HepG2 (cell line): Measurements from ENCODE around the gene RNU5B-1. TPM values are rescaled to one million over a fixed set of nuclear protein-coding genes. Genes with fewer than 3 reads are reported as not detected.

Source experiments
- ATAC-seq: fragments of 200-7000 bp; cut with Tn5 transposase; 3 replicates; pipeline ENCODE4 v1.9.1; 2020; ENCODE audit warnings: mild to moderate bottlenecking, moderate library complexity
- BruUV-seq: library from RNA; stranded (reverse); fragments of 400-500 nt; replicated peaks from 2 replicates; lab custom pipeline; 2021; lab: Mats Ljungman, UMichigan
- CTCF ChIA-PET: fragments of 300-600 bp; formaldehyde crosslinking; extraction: SDS; loops from one replicate; lab custom pipeline; 2021; ENCODE audit warnings: low total read pairs, inconsistent platforms, low intra/inter-chr PET ratio; lab: Yijun Ruan, JAX
- POLR2A ChIA-PET: fragments of 350-600 bp; sonication (Branson Sonifier 250); formaldehyde crosslinking; loops from one replicate; lab custom pipeline; 2020; ENCODE audit warnings: antibody characterized with exemption, inconsistent platforms; lab: Yijun Ruan, JAX
- DNase-seq: peaks from one replicate; pipeline ENCODE4 v3.0.0-alpha.2; 2015; ENCODE audit warnings: low spot score
- FAIRE-seq: peaks from 3 replicates; lab custom pipeline; 2011; peaks lifted over from hg19 to GRCh38; lab: Jason Lieb, UNC
- H2AFZ ChIP-seq: one replicate; pipeline ENCODE4 v1.6.1; 2011; ENCODE audit warnings: low read length, inconsistent platforms
- H3K27ac ChIP-seq: fragments of 300-600 bp; 3 replicates; pipeline ENCODE4 v1.8.0; 2011; ENCODE audit warnings: mixed run types, mild to moderate bottlenecking, mixed read lengths, low read length, inconsistent platforms; ENCODE audit not compliant: insufficient read depth; ENCODE audit errors: extremely low read length
- H3K27me3 ChIP-seq, 2 experiments: fragments of 200-600 bp in 1 of 2; 2 replicates in 1 of 2; 3 replicates in 1 of 2; pipeline versions ENCODE4 v1.6.0 to v1.8.0; 2011; ENCODE audit warnings: low read length in 2 of 2, mild to moderate bottlenecking in 2 of 2, moderate library complexity in 2 of 2, inconsistent platforms in 1 of 2; ENCODE audit not compliant: insufficient read depth in 2 of 2, control insufficient read depth in 1 of 2
- H3K36me3 ChIP-seq, 2 experiments: fragments of 200-600 bp in 1 of 2; replicated peaks in 1 of 2; 2 replicates in 1 of 2; 3 replicates in 1 of 2; pipeline versions ENCODE4 v1.5.1 to v1.8.0; 2011; ENCODE audit warnings: low read length in 2 of 2, inconsistent platforms in 1 of 2; ENCODE audit not compliant: insufficient read depth in 2 of 2, control insufficient read depth in 1 of 2
- H3K4me1 ChIP-seq: 2 replicates; pipeline ENCODE4 v1.5.1; 2012; ENCODE audit warnings: low read length, inconsistent platforms; ENCODE audit not compliant: insufficient read depth
- H3K4me2 ChIP-seq: 2 replicates; pipeline ENCODE4 v1.6.0; 2011; ENCODE audit warnings: low read depth, low read length, inconsistent platforms
- H3K4me3 ChIP-seq, 3 experiments: fragments of 200-600 bp in 1 of 3; sonication (generic), shearing (Covaris generic) in 1 of 3; replicated peaks in 1 of 3; 2 replicates each; pipeline ENCODE4 v1.5.1; 2011 to 2016; ENCODE audit warnings: low read length in 3 of 3, inconsistent platforms in 2 of 3, low read depth in 2 of 3, mild to moderate bottlenecking in 2 of 3, control low read depth in 1 of 3, mixed read lengths in 1 of 3; ENCODE audit not compliant: insufficient read depth in 1 of 3
- H3K79me2 ChIP-seq: one replicate; pipeline ENCODE4 v1.6.1; 2011; ENCODE audit warnings: low read length, inconsistent platforms; ENCODE audit not compliant: insufficient read depth
- H3K9ac ChIP-seq: 2 replicates; pipeline ENCODE4 v1.6.0; 2011; ENCODE audit warnings: mild to moderate bottlenecking, low read depth, low read length, inconsistent platforms; ENCODE audit not compliant: insufficient read depth
- H3K9me3 ChIP-seq: 2 replicates; pipeline ENCODE4 v1.5.1; 2012; ENCODE audit warnings: mild to moderate bottlenecking, low read length
- H4K20me1 ChIP-seq: 2 replicates; pipeline ENCODE4 v1.6.0; 2011; ENCODE audit warnings: inconsistent platforms, mild to moderate bottlenecking, low read length, moderate library complexity; ENCODE audit not compliant: insufficient read depth
- FOXK2 ChIP-seq: fragments of 450-650 bp; IDR thresholded peaks from 2 replicates; pipeline ENCODE4 v1.6.1; 2016
- GATAD1 ChIP-seq: IDR thresholded peaks from 2 replicates; pipeline ENCODE4 v1.6.1; 2016; ENCODE audit warnings: missing genetic modification reagents, missing compliant biosample characterization
- GLI4 ChIP-seq: sonication (generic); formaldehyde crosslinking; IDR thresholded peaks from 2 replicates; pipeline ENCODE4 v1.5.1; 2020; ENCODE audit warnings: missing genetic modification reagents, mild to moderate bottlenecking, moderate library complexity, borderline replicate concordance
- KDM1A ChIP-seq: IDR thresholded peaks from 2 replicates; pipeline ENCODE4 v1.6.1; 2016; ENCODE audit warnings: missing compliant biosample characterization
- MIER2 ChIP-seq: IDR thresholded peaks from 2 replicates; pipeline ENCODE4 v1.6.1; 2016; ENCODE audit warnings: missing biosample characterization, missing genetic modification reagents
- RAD21 ChIP-seq: fragments of 450-650 bp; formaldehyde crosslinking; IDR thresholded peaks from 2 replicates; pipeline ENCODE4 v1.5.0; 2020; ENCODE audit warnings: mild to moderate bottlenecking
- ZNF605 ChIP-seq: sonication (generic); formaldehyde crosslinking; IDR thresholded peaks from 2 replicates; pipeline ENCODE4 v1.8.0; 2022; ENCODE audit warnings: mild to moderate bottlenecking, missing genetic modification reagents
- ZNF775 ChIP-seq: sonication (generic); formaldehyde crosslinking; IDR thresholded peaks from 2 replicates; pipeline ENCODE4 v1.4.0; 2020; ENCODE audit warnings: missing genetic modification reagents, mild to moderate bottlenecking, moderate library complexity, borderline replicate concordance
- ZSCAN9 ChIP-seq: IDR thresholded peaks from 2 replicates; pipeline ENCODE4 v1.6.1; 2016; ENCODE audit warnings: borderline replicate concordance
- WGBS: methylation state at CpG from one replicate; pipeline ENCODE4 v1.1.6; 2017; ENCODE audit warnings: low lambda C conversion rate; 5-methylcytosine and 5-hydroxymethylcytosine counted together
- in situ Hi-C: cut with HindIII; loops from 2 replicates; pipeline ENCODE4 v1.10.0; 2017; ENCODE audit warnings: low pct_unique_long_range_greater_than_20kb; ENCODE audit not compliant: extremely low pct_ligation_motif_present
- intact Hi-C: fragments of 100-400 bp; cut with micrococcal nuclease; formaldehyde crosslinking; loops from one replicate; pipeline ENCODE4 v1.10.0; 2022; ENCODE audit not compliant: unreplicated experiment
- polyA plus RNA-seq, 8 experiments: library from polyadenylated mRNA; depleted of rRNA in 3 of 8; stranded (reverse) in 7 of 8; unstranded in 1 of 8; fragments of >200 nt; fragmentation: Illumina TruSeq in 4 of 8; extraction: Trizol in 4 of 8; gene quantifications; 2 replicates each; pipeline versions ENCODE4 v1.2.1 to v1.2.3, GENCODE V29; 2011 to 2016; ENCODE audit warnings: low read depth in 4 of 8, missing spikeins in 1 of 8, mixed read lengths in 1 of 8; ENCODE audit not compliant: insufficient read depth in 1 of 8
- total RNA-seq, 5 experiments: library from RNA; depleted of rRNA; stranded (reverse); fragments of >200 nt; fragmentation: Illumina TruSeq; extraction: Trizol; gene quantifications; 2 replicates each; pipeline ENCODE4 v1.2.3, GENCODE V29; 2016; ENCODE audit warnings: low read depth in 1 of 5
- TF ChIP-seq, protein P1 (sequence below): sonication (generic); formaldehyde crosslinking; IDR thresholded peaks from 2 replicates; pipeline ENCODE4 v1.5.0; 2020; ENCODE audit warnings: missing genetic modification reagents

Gene RNU5B-1
- total and polyA plus RNA-seq, 2 of the 13 experiments (the other 11 are each of a cell fraction or from before 2014, with no cell fraction given), result 1,646 TPM; not detected in 1

DNA sequence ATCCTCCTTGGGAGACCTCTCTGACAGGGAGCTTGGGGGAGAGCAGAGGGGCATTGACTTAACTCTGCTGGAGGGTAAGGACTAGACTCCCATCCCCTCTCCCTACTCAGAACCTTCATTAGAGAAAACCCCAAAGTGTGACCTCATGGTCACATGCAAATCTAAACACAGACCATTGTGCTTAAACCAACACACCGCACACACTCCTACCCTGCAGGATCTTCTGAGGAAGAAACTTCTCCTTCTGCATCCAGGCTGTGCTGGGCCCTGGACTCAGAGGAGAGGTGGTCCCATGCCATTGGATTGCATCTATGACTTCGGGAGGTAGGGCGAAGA is 17.0 kb upstream of the RNU5B-1 start:
- 70% methylated on average over 3 of the region's 3 CpGs for WGBS
- Histone ChIP-seq H3K27ac (no peak overlapping the region), H3K4me2 (peak overlapping the region; percentile 93), H3K4me1 (peaks cover 46% of the 10 kb centered on the region), H3K36me3 (no peaks in the 10 kb centered on the region), H3K4me3 (peak overlapping the region in 2 of 3 experiments; percentile 25 to 78; a peak in 2 of 6 replicates), H3K9me3 (no peaks in the 10 kb centered on the region), H2AFZ (no peak overlapping the region), H4K20me1 (no peaks in the 10 kb centered on the region), H3K27me3 (no peaks in the 10 kb centered on the region; a peak in 1 of 5 replicates), H3K79me2 (no peaks in the 10 kb centered on the region), H3K9ac (peak overlapping the region; percentile 58; the same call in 1 of the 2 replicates)
- ChIA-PET POLR2A (interaction anchor here (0.7 to 3.8 kb wide), 6 partner anchors 10 to 243 kb away, joined by 3 to 40 read pairs (median 23); partner anchors contain the start of gene RNU5B-1), CTCF (no interaction called here)
- TF ChIP-seq ZNF775 (CRISPR knock-in tag) (no peak), MIER2 (CRISPR knock-in tag) (no peak), GLI4 (CRISPR knock-in tag) (0 out of 2 replicates have a peak, but pooled peaks have one; percentile 48), FOXK2 (no peak), KDM1A (CRISPR knock-in tag) (no peak), ZSCAN9 (no peak), ZNF605 (CRISPR knock-in tag) (0 out of 2 replicates have a peak, but pooled peaks have one; percentile 3), RAD21 (CRISPR knock-in tag) (no peak), GATAD1 (CRISPR knock-in tag) (no peak)
- TF ChIP-seq, protein P1, sequence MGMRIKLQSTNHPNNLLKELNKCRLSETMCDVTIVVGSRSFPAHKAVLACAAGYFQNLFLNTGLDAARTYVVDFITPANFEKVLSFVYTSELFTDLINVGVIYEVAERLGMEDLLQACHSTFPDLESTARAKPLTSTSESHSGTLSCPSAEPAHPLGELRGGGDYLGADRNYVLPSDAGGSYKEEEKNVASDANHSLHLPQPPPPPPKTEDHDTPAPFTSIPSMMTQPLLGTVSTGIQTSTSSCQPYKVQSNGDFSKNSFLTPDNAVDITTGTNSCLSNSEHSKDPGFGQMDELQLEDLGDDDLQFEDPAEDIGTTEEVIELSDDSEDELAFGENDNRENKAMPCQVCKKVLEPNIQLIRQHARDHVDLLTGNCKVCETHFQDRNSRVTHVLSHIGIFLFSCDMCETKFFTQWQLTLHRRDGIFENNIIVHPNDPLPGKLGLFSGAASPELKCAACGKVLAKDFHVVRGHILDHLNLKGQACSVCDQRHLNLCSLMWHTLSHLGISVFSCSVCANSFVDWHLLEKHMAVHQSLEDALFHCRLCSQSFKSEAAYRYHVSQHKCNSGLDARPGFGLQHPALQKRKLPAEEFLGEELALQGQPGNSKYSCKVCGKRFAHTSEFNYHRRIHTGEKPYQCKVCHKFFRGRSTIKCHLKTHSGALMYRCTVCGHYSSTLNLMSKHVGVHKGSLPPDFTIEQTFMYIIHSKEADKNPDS, result no peak
- FAIRE-seq (no peak), ATAC-seq (no peak), DNase-seq (no peak)
- in situ Hi-C loops (no loop called here), intact Hi-C loops (no loop called here)
- no TSS peak for BruUV-seq
